H9 (cell line): ENCODE data around the gene UPF3A. TPM values are rescaled to one million over a fixed set of nuclear protein-coding genes. Genes with fewer than 3 reads are reported as not detected.

ENCODE experiments used
- DNase-seq: peaks from one replicate; pipeline ENCODE4 v3.0.0-alpha.2; 2017
- H2AFZ ChIP-seq: one replicate; pipeline ENCODE4 v1.6.1; 2013; ENCODE audit warnings: mild to moderate bottlenecking, low read length, control low read depth, moderate library complexity
- H2AK5ac ChIP-seq: 2 replicates; pipeline ENCODE4 v1.6.1; 2013; ENCODE audit warnings: low read length, control low read depth, mixed read lengths; ENCODE audit not compliant: insufficient read length
- H2BK120ac ChIP-seq: one replicate; pipeline ENCODE4 v1.6.1; 2013; ENCODE audit warnings: low read depth, mild to moderate bottlenecking, low read length, control low read depth, inconsistent platforms; ENCODE audit not compliant: poor library complexity, severe bottlenecking
- H2BK12ac ChIP-seq: 2 replicates; pipeline ENCODE4 v1.6.1; 2013; ENCODE audit warnings: low read length, control low read depth, mixed read lengths, low read depth; ENCODE audit not compliant: insufficient read length
- H2BK15ac ChIP-seq: 2 replicates; pipeline ENCODE4 v1.6.1; 2013; ENCODE audit warnings: low read depth, low read length, control low read depth
- H2BK20ac ChIP-seq: one replicate; pipeline ENCODE4 v1.6.1; 2013; ENCODE audit warnings: low read depth, mild to moderate bottlenecking, low read length, control low read depth, inconsistent platforms; ENCODE audit not compliant: poor library complexity, severe bottlenecking
- H2BK5ac ChIP-seq: 2 replicates; pipeline ENCODE4 v1.6.1; 2013; ENCODE audit warnings: low read length, control low read depth, mixed read lengths; ENCODE audit not compliant: insufficient read length
- H3K14ac ChIP-seq: 2 replicates; pipeline ENCODE4 v1.6.1; 2013; ENCODE audit warnings: low read length, control low read depth; ENCODE audit not compliant: insufficient read depth
- H3K18ac ChIP-seq: 2 replicates; pipeline ENCODE4 v1.6.1; 2013; ENCODE audit warnings: low read depth, mild to moderate bottlenecking, mixed read lengths, low read length, control low read depth; ENCODE audit not compliant: insufficient read length
- H3K23ac ChIP-seq: 2 replicates; pipeline ENCODE4 v1.6.1; 2013; ENCODE audit warnings: low read length, control low read depth, mixed read lengths, low read depth; ENCODE audit not compliant: insufficient read length
- H3K23me2 ChIP-seq: 2 replicates; pipeline ENCODE4 v1.6.1; 2013; ENCODE audit warnings: low read depth, mild to moderate bottlenecking, mixed read lengths, low read length, control low read depth; ENCODE audit not compliant: insufficient read length, poor library complexity, severe bottlenecking
- H3K27ac ChIP-seq: 2 replicates; pipeline ENCODE4 v1.5.1; 2013; ENCODE audit warnings: low read length, control low read depth, mixed read lengths, low read depth; ENCODE audit not compliant: insufficient read length
- H3K27me3 ChIP-seq: 2 replicates; pipeline ENCODE4 v1.6.1; 2013; ENCODE audit warnings: low read length, control low read depth, inconsistent platforms; ENCODE audit not compliant: insufficient read depth
- H3K4ac ChIP-seq: 2 replicates; pipeline ENCODE4 v1.6.1; 2013; ENCODE audit warnings: low read depth, mild to moderate bottlenecking, control low read depth, inconsistent platforms, low read length, moderate library complexity
- H3K4me1 ChIP-seq: 2 replicates; pipeline ENCODE4 v1.6.1; 2013; ENCODE audit warnings: low read length, control low read depth, inconsistent platforms; ENCODE audit not compliant: insufficient read depth
- H3K4me2 ChIP-seq: 2 replicates; pipeline ENCODE4 v1.6.1; 2013; ENCODE audit warnings: low read length, control low read depth, mixed read lengths; ENCODE audit not compliant: insufficient read length, insufficient read depth
- H3K56ac ChIP-seq: 2 replicates; pipeline ENCODE4 v1.6.1; 2013; ENCODE audit warnings: low read depth, mild to moderate bottlenecking, mixed read lengths, low read length, control low read depth; ENCODE audit not compliant: insufficient read length
- H3K79me1 ChIP-seq: 2 replicates; pipeline ENCODE4 v1.6.1; 2013; ENCODE audit warnings: low read depth, mild to moderate bottlenecking, moderate library complexity, low read length, control low read depth, inconsistent platforms; ENCODE audit not compliant: insufficient read depth, poor library complexity, severe bottlenecking
- H3K79me2 ChIP-seq: 2 replicates; pipeline ENCODE4 v1.6.1; 2013; ENCODE audit warnings: low read length, control low read depth, inconsistent platforms; ENCODE audit not compliant: insufficient read depth
- H3K9ac ChIP-seq: 2 replicates; pipeline ENCODE4 v1.6.1; 2013; ENCODE audit warnings: low read length, control low read depth, mixed read lengths; ENCODE audit not compliant: insufficient read length; ENCODE audit errors: extremely low read depth
- H3K9me3 ChIP-seq: one replicate; pipeline ENCODE4 v1.6.1; 2013; ENCODE audit warnings: low read depth, low read length, inconsistent platforms; ENCODE audit not compliant: control insufficient read depth
- H3T11ph ChIP-seq: one replicate; pipeline ENCODE4 v1.6.1; 2013; ENCODE audit warnings: mild to moderate bottlenecking, low read length, control low read depth, inconsistent platforms
- H4K20me1 ChIP-seq: one replicate; pipeline ENCODE4 v1.6.1; 2013; ENCODE audit not compliant: control insufficient read depth, insufficient read length, insufficient read depth
- H4K5ac ChIP-seq: 2 replicates; pipeline ENCODE4 v1.6.1; 2013; ENCODE audit warnings: low read depth, mild to moderate bottlenecking, mixed read lengths, low read length, control low read depth; ENCODE audit not compliant: insufficient read length
- H4K8ac ChIP-seq: replicated peaks from 2 replicates; pipeline ENCODE4 v1.6.1; 2013; ENCODE audit warnings: low read length, control low read depth, mixed read lengths, low read depth; ENCODE audit not compliant: insufficient read length
- H4K91ac ChIP-seq: 2 replicates; pipeline ENCODE4 v1.6.1; 2013; ENCODE audit warnings: low read depth, mild to moderate bottlenecking, moderate library complexity, mixed read lengths, low read length, control low read depth; ENCODE audit not compliant: insufficient read length
- H3K27ac Mint-ChIP-seq, 3 experiments: 2 replicates in 2 of 3; 3 replicates in 1 of 3; pipeline ENCODE4 v1.8.0; 2020 to 2021; ENCODE audit warnings: mixed read lengths in 3 of 3, mild to moderate bottlenecking in 1 of 3, moderate library complexity in 1 of 3
- H3K27me3 Mint-ChIP-seq: 2 replicates; pipeline ENCODE4 v1.8.0; 2021; ENCODE audit warnings: low read depth, mild to moderate bottlenecking, moderate library complexity, mixed read lengths
- H3K36me3 Mint-ChIP-seq, 3 experiments: 2 replicates in 2 of 3; 3 replicates in 1 of 3; pipeline ENCODE4 v1.8.0; 2020 to 2021; ENCODE audit warnings: low read depth in 3 of 3, mixed read lengths in 3 of 3; ENCODE audit not compliant: insufficient read depth in 1 of 3
- H3K4me1 Mint-ChIP-seq, 2 experiments: 2 replicates each; pipeline ENCODE4 v1.8.0; 2020; ENCODE audit warnings: mixed read lengths in 2 of 2
- H3K4me3 Mint-ChIP-seq, 2 experiments: 2 replicates in 1 of 2; 3 replicates in 1 of 2; pipeline ENCODE4 v1.8.0; 2020 to 2021; ENCODE audit warnings: mild to moderate bottlenecking in 2 of 2, mixed read lengths in 2 of 2, moderate library complexity in 1 of 2
- H3K9me3 Mint-ChIP-seq, 2 experiments: 2 replicates in 1 of 2; 3 replicates in 1 of 2; pipeline ENCODE4 v1.8.0; 2020; ENCODE audit warnings: mild to moderate bottlenecking in 2 of 2, mixed read lengths in 2 of 2, moderate library complexity in 1 of 2
- CTCF ChIP-seq: fragments of 200-600 bp; sonication (generic); conservative IDR thresholded peaks from 3 replicates; pipeline ENCODE4 v1.8.0; 2021; ENCODE audit warnings: antibody characterized with exemption, mild to moderate bottlenecking
- WGBS: extraction: QIAGEN DNeasy Blood & Tissue Kit; methylation state at CpG from one replicate; pipeline ENCODE4 v1.1.7; 2013; ENCODE audit warnings: missing lambda C conversion rate, low lambda C conversion rate, mixed read lengths; ENCODE audit not compliant: insufficient read length; ENCODE audit errors: extremely low coverage; 5-methylcytosine and 5-hydroxymethylcytosine counted together
- total RNA-seq: library from RNA; stranded (reverse); gene quantifications from 2 replicates; pipeline ENCODE4 v1.2.1, GENCODE V29; 2021

Gene UPF3A
- total RNA-seq, 1 experiment from 2014 or later: 81.8 TPM

DNA sequence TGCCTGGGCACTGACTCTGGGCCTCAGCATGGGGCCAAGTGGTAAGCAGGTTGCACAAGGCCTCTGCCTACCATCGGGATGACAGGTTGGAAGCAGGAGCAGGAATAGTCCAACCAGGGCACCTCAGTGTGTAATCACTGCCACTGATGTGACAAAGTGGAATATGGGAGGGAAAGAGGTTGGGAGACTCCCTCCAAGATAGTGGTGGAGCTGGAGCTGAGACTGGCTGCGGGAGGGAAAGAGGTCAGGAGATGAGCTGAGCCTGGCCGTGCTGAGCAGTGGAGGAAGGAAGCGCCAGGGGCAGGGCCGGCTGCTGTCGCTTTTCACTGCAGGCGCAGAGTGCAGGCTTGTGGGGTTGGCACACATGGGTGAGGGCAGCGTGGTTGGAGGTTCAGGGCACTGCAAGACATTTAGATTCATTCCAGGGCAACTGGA lies 6.8 kb downstream of the UPF3A start:
- H2BK20ac ChIP-seq: no peak overlapping the region
- no peak overlapping the region for H3K4me3 Mint-ChIP-seq
- H3K4ac ChIP-seq: no peak overlapping the region
- H3K27me3 Mint-ChIP-seq: no peaks in the 10 kb centered on the region
- no peak for TF ChIP-seq CTCF
- peaks cover 3% of the 10 kb centered on the region; the same call in 1 of the 2 replicates for H3K79me2 ChIP-seq
- H2BK15ac ChIP-seq: no peak overlapping the region
- no peak overlapping the region for H3K4me2 ChIP-seq
- peaks cover 4 to 5% of the 10 kb centered on the region in 2 experiments; a peak in 2 of 4 replicates for H3K4me1 Mint-ChIP-seq
- H2AK5ac ChIP-seq: no peak overlapping the region
- DNase-seq: no peak
- no peaks in the 10 kb centered on the region for H3K9me3 ChIP-seq
- no peak overlapping the region for H4K5ac ChIP-seq
- H4K20me1 ChIP-seq: no peaks in the 10 kb centered on the region
- H3K9ac ChIP-seq: no peak overlapping the region
- H3K4me1 ChIP-seq: no peaks in the 10 kb centered on the region
- no peaks in the 10 kb centered on the region for H3K27me3 ChIP-seq
- no peak overlapping the region for H3K23ac ChIP-seq
- no peak overlapping the region for H2AFZ ChIP-seq
- no peak overlapping the region for H3T11ph ChIP-seq
- no peaks in the 10 kb centered on the region for H3K79me1 ChIP-seq
- peak overlapping the region; percentile 30 to 90 (median 80); a peak in 5 of 7 replicates for H3K27ac Mint-ChIP-seq
- no peak overlapping the region for H3K27ac ChIP-seq
- no peak overlapping the region for H3K14ac ChIP-seq
- H2BK120ac ChIP-seq: no peak overlapping the region
- no peak overlapping the region for H2BK12ac ChIP-seq
- H3K36me3 Mint-ChIP-seq: peaks cover 53 to 96% (median 81%) of the 10 kb centered on the region in 3 experiments
- H3K9me3 Mint-ChIP-seq: no peaks in the 10 kb centered on the region
- peak overlapping the region; percentile 72 for H4K8ac ChIP-seq
- H3K56ac ChIP-seq: no peak overlapping the region
- H2BK5ac ChIP-seq: no peak overlapping the region
- no peak overlapping the region for H4K91ac ChIP-seq
- no CpG with 5 or more reads among the region's 8 CpGs for WGBS
- H3K18ac ChIP-seq: no peak overlapping the region
- H3K23me2 ChIP-seq: no peaks in the 10 kb centered on the region
